Neural progenitor cell (in vitro differentiated cells): ENCODE measurements around the gene KAT7. TPM values are rescaled to one million over a fixed set of nuclear protein-coding genes. Genes with fewer than 3 reads are reported as not detected.
"Not testable (repeated sequence)": the region's sequence is repeated elsewhere in the genome, so short reads cannot be mapped to it uniquely, and the experiment has no call there.

Experiments used
- DNase-seq: peaks from one replicate; pipeline ENCODE4 v3.0.0-alpha.2; 2016; ENCODE audit warnings: low spot score
- H2AFZ ChIP-seq: fragments of 200-600 bp; sonication (generic); replicated peaks from 2 replicates; pipeline ENCODE4 v1.6.1; 2016; ENCODE audit warnings: antibody characterized with exemption
- H3F3A ChIP-seq: fragments of 200-600 bp; sonication (generic); 2 replicates; pipeline ENCODE4 v1.6.1; 2016; ENCODE audit warnings: antibody characterized with exemption, low read depth
- H3K27ac ChIP-seq: fragments of 200-600 bp; sonication (generic); 2 replicates; pipeline ENCODE4 v1.5.1; 2016; ENCODE audit warnings: mild to moderate bottlenecking
- H3K27me3 ChIP-seq: fragments of 200-600 bp; sonication (generic); 2 replicates; pipeline ENCODE4 v1.6.1; 2016; ENCODE audit warnings: mild to moderate bottlenecking, moderate library complexity
- H3K36me3 ChIP-seq: fragments of 200-600 bp; sonication (generic); 2 replicates; pipeline ENCODE4 v1.5.1; 2016
- H3K4me1 ChIP-seq: fragments of 200-600 bp; sonication (generic); 2 replicates; pipeline ENCODE4 v1.6.1; 2016; ENCODE audit warnings: mixed run types
- H3K4me2 ChIP-seq: fragments of 200-600 bp; sonication (generic); 2 replicates; pipeline ENCODE4 v1.6.1; 2016
- H3K4me3 ChIP-seq: fragments of 200-600 bp; sonication (generic); 2 replicates; pipeline ENCODE4 v1.5.1; 2016
- H3K79me2 ChIP-seq: fragments of 200-600 bp; sonication (generic); 2 replicates; pipeline ENCODE4 v1.6.1; 2016; ENCODE audit warnings: low read depth
- H3K9ac ChIP-seq: fragments of 200-600 bp; sonication (generic); 2 replicates; pipeline ENCODE4 v1.6.1; 2016
- H3K9me3 ChIP-seq: fragments of 200-600 bp; sonication (generic); 2 replicates; pipeline ENCODE4 v1.5.1; 2016; ENCODE audit warnings: low read depth
- H4K20me1 ChIP-seq: fragments of 200-600 bp; sonication (generic); 2 replicates; pipeline ENCODE4 v1.6.1; 2016; ENCODE audit warnings: low read depth
- H3K27ac Mint-ChIP-seq: 3 replicates; pipeline ENCODE4 v1.8.0; 2021; ENCODE audit warnings: mixed read lengths
- H3K27me3 Mint-ChIP-seq: 2 replicates; pipeline ENCODE4 v1.8.0; 2022; ENCODE audit warnings: low read depth, mild to moderate bottlenecking, inconsistent platforms, moderate library complexity, mixed read lengths; ENCODE audit not compliant: insufficient read depth
- H3K36me3 Mint-ChIP-seq: 3 replicates; pipeline ENCODE4 v1.8.0; 2021; ENCODE audit warnings: mixed read lengths
- H3K4me1 Mint-ChIP-seq: 3 replicates; pipeline ENCODE4 v1.8.0; 2021; ENCODE audit warnings: mixed read lengths
- H3K4me3 Mint-ChIP-seq: 3 replicates; pipeline ENCODE4 v1.8.0; 2021; ENCODE audit warnings: mild to moderate bottlenecking, moderate library complexity, mixed read lengths
- H3K9me3 Mint-ChIP-seq: 3 replicates; pipeline ENCODE4 v1.8.0; 2020; ENCODE audit warnings: mixed read lengths
- CTCF ChIP-seq: fragments of 200-600 bp; sonication (generic); IDR thresholded peaks from 2 replicates; pipeline ENCODE4 v1.5.1; 2017; ENCODE audit warnings: antibody characterized with exemption, mild to moderate bottlenecking
- EZH2 ChIP-seq: fragments of 200-600 bp; sonication (generic); IDR thresholded peaks from 2 replicates; pipeline ENCODE4 v1.6.1; 2017; ENCODE audit warnings: antibody characterized with exemption, mild to moderate bottlenecking, moderate library complexity
- EZH2phosphoT487 ChIP-seq: fragments of 200-600 bp; sonication (generic); IDR thresholded peaks from 2 replicates; pipeline ENCODE4 v1.6.1; 2017; ENCODE audit warnings: antibody characterized with exemption
- total RNA-seq: library from RNA; depleted of rRNA; stranded (reverse); fragments of >200 nt; gene quantifications from 2 replicates; pipeline ENCODE4 v1.2.3, GENCODE V29; 2015; ENCODE audit warnings: low replicate concordance

The KAT7 gene
- total RNA-seq, 1 donor from 2014 or later, result 139 TPM

GRCh38 chr17:49822829-49823228 lies 34.3 kb downstream of the KAT7 start:
- H3K4me3 Mint-ChIP-seq, result no peak overlapping the region
- Histone ChIP-seq H3F3A (peaks cover 6% of the 10 kb centered on the region), H3K27me3 (no peaks in the 10 kb centered on the region), H3K4me3 (no peak overlapping the region), H4K20me1 (peaks cover 5% of the 10 kb centered on the region), H3K4me1 (peaks cover 9% of the 10 kb centered on the region), H3K4me2 (no peak overlapping the region), H2AFZ (no peak overlapping the region), H3K9me3 (no peaks in the 10 kb centered on the region), H3K79me2 (peaks cover 34% of the 10 kb centered on the region), H3K27ac (no peak overlapping the region), H3K9ac (no peak overlapping the region), H3K36me3 (peaks cover 25% of the 10 kb centered on the region)
- TF ChIP-seq EZH2phosphoT487 (no peak), CTCF (no peak), EZH2 (no peak)
- peaks cover 35% of the 10 kb centered on the region for H3K36me3 Mint-ChIP-seq
- no peaks in the 10 kb centered on the region for H3K9me3 Mint-ChIP-seq
- H3K4me1 Mint-ChIP-seq, result peaks cover 10% of the 10 kb centered on the region
- no peak overlapping the region for H3K27ac Mint-ChIP-seq
- no peak for DNase-seq
- H3K27me3 Mint-ChIP-seq, result peaks cover 3% of the 10 kb centered on the region

- H3K27ac ChIP-seq, result no peak overlapping the region
These were observed 35.1 kb downstream of the KAT7 start for GRCh38 chr17:49823614-49824013.

GRCh38 chr17:49825645-49826044 lies 37.2 kb downstream of the KAT7 start:
- Mint-ChIP-seq H3K4me3 (no peak overlapping the region), H3K27me3 (peaks cover 3% of the 10 kb centered on the region), H3K4me1 (peaks cover 6% of the 10 kb centered on the region), H3K36me3 (peaks cover 38% of the 10 kb centered on the region), H3K27ac (no peak overlapping the region), H3K9me3 (no peaks in the 10 kb centered on the region)
- Histone ChIP-seq H3K9ac (no peak overlapping the region), H3K4me3 (no peak overlapping the region), H2AFZ (no peak overlapping the region), H3K4me2 (no peak overlapping the region), H3K36me3 (peaks cover 11% of the 10 kb centered on the region), H3K9me3 (no peaks in the 10 kb centered on the region), H3F3A (no peaks in the 10 kb centered on the region), H3K27me3 (no peaks in the 10 kb centered on the region), H4K20me1 (no peaks in the 10 kb centered on the region), H3K79me2 (peaks cover 6% of the 10 kb centered on the region), H3K27ac (no peak overlapping the region), H3K4me1 (peaks cover 3% of the 10 kb centered on the region)
- TF ChIP-seq EZH2phosphoT487 (no peak), CTCF (no peak), EZH2 (no peak)
- no peak for DNase-seq

More at GRCh38 chr17:49823614-49824013, 35.1 kb downstream of the KAT7 start:
- peaks cover 3% of the 10 kb centered on the region for H3K27me3 Mint-ChIP-seq
- H3K36me3 Mint-ChIP-seq, result peaks cover 39% of the 10 kb centered on the region
- no peak overlapping the region for H2AFZ ChIP-seq
- H3K4me3 ChIP-seq, result no peak overlapping the region
- no peaks in the 10 kb centered on the region for H3K27me3 ChIP-seq
- TF ChIP-seq EZH2, result no peak
- no peak for TF ChIP-seq CTCF
- no peak for TF ChIP-seq EZH2phosphoT487
- peaks cover 26% of the 10 kb centered on the region for H3K79me2 ChIP-seq
- H3K4me3 Mint-ChIP-seq, result no peak overlapping the region
- peaks cover 5% of the 10 kb centered on the region for H4K20me1 ChIP-seq
- no peak overlapping the region for H3K27ac Mint-ChIP-seq
- no peaks in the 10 kb centered on the region for H3K9me3 Mint-ChIP-seq
- peaks cover 6% of the 10 kb centered on the region for H3F3A ChIP-seq
- H3K4me1 Mint-ChIP-seq, result peaks cover 10% of the 10 kb centered on the region
- H3K9me3 ChIP-seq, result no peaks in the 10 kb centered on the region
- H3K36me3 ChIP-seq, result peaks cover 18% of the 10 kb centered on the region
- peaks cover 9% of the 10 kb centered on the region for H3K4me1 ChIP-seq
- H3K4me2 ChIP-seq, result no peak overlapping the region
- H3K9ac ChIP-seq, result no peak overlapping the region
- no peak for DNase-seq

- not testable (repeated sequence) for H3K4me3 ChIP-seq, H3K9me3 ChIP-seq, H3K4me2 ChIP-seq, H3K27me3 Mint-ChIP-seq, H3K27ac ChIP-seq, H3K27me3 ChIP-seq, H3K4me3 Mint-ChIP-seq, H3F3A ChIP-seq, H3K27ac Mint-ChIP-seq, H4K20me1 ChIP-seq, H3K79me2 ChIP-seq, DNase-seq, H3K4me1 ChIP-seq, H3K9ac ChIP-seq, H2AFZ ChIP-seq, H3K4me1 Mint-ChIP-seq, H3K36me3 ChIP-seq, H3K9me3 Mint-ChIP-seq
- H3K36me3 Mint-ChIP-seq, result peaks cover 34% of the 10 kb centered on the region
These were observed 39.8 kb downstream of the KAT7 start for GRCh38 chr17:49828325-49828724.
